Midbrain (tissue), 1 donor: ENCODE results near the gene TMEM164.

Experiments used
- DNase-seq: peaks from one replicate; lab custom pipeline; 2025; lab: John Stamatoyannopoulos, UW

Gene TMEM164

GRCh38 chrX:110210417-110211139 lies 207.7 kb downstream of the TMEM164 start:
- no peak for DNase-seq

- DNase-seq: no peak
These were observed 208.4 kb downstream of the TMEM164 start for GRCh38 chrX:110211340-110211739.

GRCh38 chrX:110212299-110212698 lies 209.4 kb downstream of the TMEM164 start:
- no peak for DNase-seq

- no peak for DNase-seq
These were observed 210.3 kb downstream of the TMEM164 start for GRCh38 chrX:110213183-110213582.

GRCh38 chrX:110214684-110215083 lies 211.8 kb downstream of the TMEM164 start:
- DNase-seq: no peak

- DNase-seq: no peak
These were observed 212.5 kb downstream of the TMEM164 start for GRCh38 chrX:110215411-110215810.

- no peak for DNase-seq
These were observed 213.1 kb downstream of the TMEM164 start for GRCh38 chrX:110216027-110216426.

- no peak for DNase-seq
These were observed 215.7 kb downstream of the TMEM164 start for GRCh38 chrX:110218591-110218990.

- no peak for DNase-seq
These were observed 217.0 kb downstream of the TMEM164 start for GRCh38 chrX:110219920-110220319.

GRCh38 chrX:110222497-110223257 lies 219.8 kb downstream of the TMEM164 start:
- DNase-seq: no peak

GRCh38 chrX:110224926-110225617 lies 222.2 kb downstream of the TMEM164 start:
- DNase-seq: no peak

GRCh38 chrX:110226931-110227330 lies 224.0 kb downstream of the TMEM164 start:
- no peak for DNase-seq
